MV-4-11 (cell line): ENCODE data around the gene MED17.

Experiments
- DNase-seq: peaks from one replicate; lab custom pipeline; 2025; lab: John Stamatoyannopoulos, UW

MED17 gene

GRCh38 chr11:93849751-93850593 lies 65.9 kb downstream of the MED17 start:
- DNase-seq: no peak

GRCh38 chr11:93850594-93851018 lies 66.5 kb downstream of the MED17 start, which contains the start of gene VSTM5:
VSTM5 (minus strand) TSS chr11:93850618; CDS start chr11:93850502, 116 bp downstream.
- no peak for DNase-seq

DNA sequence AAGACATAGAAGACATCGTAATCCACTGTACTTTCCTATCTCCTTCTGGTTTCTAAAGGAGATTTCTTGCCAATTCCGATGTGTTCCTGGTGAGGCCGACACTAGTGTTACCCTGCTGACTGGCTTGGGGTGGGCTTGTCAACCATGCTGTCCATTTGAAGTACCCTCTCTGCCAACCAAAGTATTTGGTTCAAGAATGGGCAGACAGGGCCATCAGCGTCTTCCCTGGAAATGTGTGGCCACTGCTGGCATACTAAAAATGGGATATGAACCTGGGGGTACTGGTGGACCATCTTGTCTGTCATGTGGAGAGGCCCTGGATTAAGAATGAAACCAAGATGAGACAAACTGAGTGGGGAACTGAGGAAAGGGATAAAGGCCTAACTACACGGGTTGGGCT lies 68.2 kb downstream of the MED17 start:
- DNase-seq: no peak

DNA sequence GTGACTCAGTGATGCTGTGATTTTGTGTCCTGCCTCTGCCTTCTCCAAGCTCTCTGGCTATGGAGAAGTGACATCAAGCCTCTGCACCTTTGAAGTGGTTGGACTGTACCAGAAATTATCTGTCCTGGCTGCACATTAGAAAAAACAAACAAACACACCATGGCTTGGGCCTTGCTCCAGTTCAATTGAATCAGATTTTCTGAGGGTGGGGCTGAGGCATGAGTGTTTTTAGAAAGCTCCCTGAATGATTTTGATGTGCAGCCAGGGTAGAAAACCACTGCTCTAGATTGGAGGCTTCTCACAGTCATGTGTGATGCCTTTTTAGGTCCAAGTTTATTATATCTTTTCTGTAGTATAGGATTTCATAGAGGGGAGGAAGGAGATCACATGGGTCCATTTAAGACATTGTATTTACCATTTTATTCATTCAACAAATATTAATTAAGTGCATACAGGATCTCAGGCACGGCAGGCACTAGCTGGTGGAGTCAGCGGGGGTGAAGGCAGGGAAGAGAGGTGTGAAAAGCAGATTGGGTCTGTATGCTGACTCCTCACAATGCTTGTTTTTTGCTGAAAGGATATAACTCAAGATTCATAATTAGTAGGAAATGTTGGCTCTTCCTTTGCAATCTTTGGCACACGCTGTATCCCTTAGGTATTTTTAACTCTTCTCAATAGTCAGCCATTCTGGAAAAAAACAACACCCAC lies 73.5 kb downstream of the MED17 start:
- no peak for DNase-seq

DNA sequence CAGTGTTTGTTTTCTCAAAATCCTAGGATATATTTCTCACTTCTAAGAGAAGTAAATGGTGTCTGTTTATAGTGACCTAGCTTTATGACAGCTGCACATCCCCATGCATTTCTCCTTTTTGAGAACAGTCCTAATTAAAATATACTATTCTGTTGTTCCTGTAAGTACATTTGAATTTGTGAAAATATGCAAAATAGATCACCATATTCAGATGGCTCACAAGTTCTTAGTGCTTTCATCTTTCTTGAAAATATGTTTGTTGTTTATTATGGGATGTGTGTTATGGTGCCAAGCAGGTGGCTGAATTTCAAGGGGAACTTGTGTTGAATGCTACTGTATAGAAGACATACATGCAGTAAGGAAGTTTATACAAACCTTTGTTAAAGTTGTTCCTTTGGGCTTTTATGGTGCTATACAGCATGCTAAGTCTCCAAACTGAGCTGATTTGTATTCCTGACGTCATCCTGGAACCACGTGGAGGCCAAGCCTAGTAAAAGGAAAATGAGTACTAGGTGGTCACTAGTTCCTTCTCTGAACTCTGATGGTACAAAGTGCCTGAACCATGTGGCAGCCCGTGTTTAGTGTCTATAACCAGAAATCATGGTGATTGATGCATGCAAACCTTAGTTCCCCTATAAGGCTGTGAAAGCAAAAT lies 74.2 kb downstream of the MED17 start:
- no peak for DNase-seq

GRCh38 chr11:93861808-93862207 lies 77.7 kb downstream of the MED17 start:
- DNase-seq: no peak
